Colon (tissue), 2 donors: ENCODE results near the gene NR1H4.
"Not testable (repeated sequence)": the region's sequence is repeated elsewhere in the genome, so short reads cannot be mapped to it uniquely, and the experiment has no call there.

Experiments used
- FAIRE-seq: peaks from 2 replicates; lab custom pipeline; 2012; peaks lifted over from hg19 to GRCh38; lab: Jason Lieb, UNC
- donor health status: control.
- donor health status: control.

NR1H4 gene

GRCh38 chr12:100473050-100473715, 483 bp upstream of the NR1H4 start:
- FAIRE-seq = no peak

- no peak for FAIRE-seq
These were observed 951 bp downstream of the NR1H4 start for GRCh38 chr12:100474617-100475016.

- FAIRE-seq = no peak
These were observed 2.5 kb downstream of the NR1H4 start for GRCh38 chr12:100476013-100476751.

GRCh38 chr12:100481021-100481420, 7.4 kb downstream of the NR1H4 start:
- FAIRE-seq = no peak

GRCh38 chr12:100484183-100484886, 10.7 kb downstream of the NR1H4 start:
- no peak for FAIRE-seq

GRCh38 chr12:100484891-100485471, 11.3 kb downstream of the NR1H4 start:
- no peak for FAIRE-seq

GRCh38 chr12:100485983-100486382, 12.3 kb downstream of the NR1H4 start:
- FAIRE-seq = no peak

- FAIRE-seq = no peak
These were observed 15.7 kb downstream of the NR1H4 start for GRCh38 chr12:100489251-100489820.

GRCh38 chr12:100490056-100490455, 16.4 kb downstream of the NR1H4 start:
- no peak for FAIRE-seq

GRCh38 chr12:100491104-100491503, 17.4 kb downstream of the NR1H4 start:
- no peak for FAIRE-seq

- FAIRE-seq = no peak
These were observed 19.8 kb downstream of the NR1H4 start for GRCh38 chr12:100493396-100494012.

- no peak for FAIRE-seq
These were observed 20.4 kb downstream of the NR1H4 start for GRCh38 chr12:100494026-100494425.

- no peak for FAIRE-seq
These were observed 20.9 kb downstream of the NR1H4 start for GRCh38 chr12:100494538-100494937.

- no peak for FAIRE-seq
These were observed 23.6 kb downstream of the NR1H4 start for GRCh38 chr12:100497105-100497795.

- no peak for FAIRE-seq
These were observed 24.5 kb downstream of the NR1H4 start for GRCh38 chr12:100498141-100498540.

- no peak for FAIRE-seq
These were observed 25.8 kb downstream of the NR1H4 start for GRCh38 chr12:100499416-100499815.

GRCh38 chr12:100502718-100503117, 29.1 kb downstream of the NR1H4 start:
- not testable (repeated sequence) for FAIRE-seq

GRCh38 chr12:100503228-100503628, 29.6 kb downstream of the NR1H4 start:
- FAIRE-seq = no peak

GRCh38 chr12:100504804-100505203, 31.1 kb downstream of the NR1H4 start:
- no peak for FAIRE-seq

- no peak for FAIRE-seq
These were observed 35.1 kb downstream of the NR1H4 start for GRCh38 chr12:100508751-100509150.

- FAIRE-seq = no peak
These were observed 39.0 kb downstream of the NR1H4 start for GRCh38 chr12:100512692-100513091.
